ENCODE measurements around the gene LUM.
"Not testable (repeated sequence)": the region's sequence is repeated elsewhere in the genome, so short reads cannot be mapped to it uniquely, and the experiment has no call there.

LUM gene

GRCh38 chr12:91109581-91110310, 1.5 kb downstream of the LUM start:
- DNase-seq (ENCODE audit: low read depth): no peak

- DNase-seq (ENCODE audit: low read depth): peak; percentile 60
These were observed 2.1 kb downstream of the LUM start for GRCh38 chr12:91109148-91109564.

- DNase-seq (ENCODE audit: low read depth): no peak
These were observed 3.0 kb downstream of the LUM start for GRCh38 chr12:91108196-91108755.

GRCh38 chr12:91106283-91106682, 5.0 kb downstream of the LUM start:
- no peak for DNase-seq (ENCODE audit: low read depth)

GRCh38 chr12:91105807-91106206, 5.5 kb downstream of the LUM start:
- DNase-seq (ENCODE audit: low read depth): no peak

- no peak for DNase-seq (ENCODE audit: low read depth)
These were observed 6.4 kb downstream of the LUM start for GRCh38 chr12:91104812-91105466.

GRCh38 chr12:91103624-91104023, 7.7 kb downstream of the LUM start:
- no peak for DNase-seq (ENCODE audit: low read depth)

- no peak for DNase-seq (ENCODE audit: low read depth)
These were observed 8.2 kb downstream of the LUM start for GRCh38 chr12:91103101-91103500.

GRCh38 chr12:91100906-91101305, 10.4 kb downstream of the LUM start:
- peak; percentile 36 for DNase-seq (ENCODE audit: low read depth)

- DNase-seq (ENCODE audit: low read depth): no peak
These were observed 11.5 kb downstream of the LUM start for GRCh38 chr12:91099836-91100235.

GRCh38 chr12:91099341-91099740, 12.0 kb downstream of the LUM start:
- DNase-seq (ENCODE audit: low read depth): no peak

GRCh38 chr12:91098941-91099340, 12.4 kb downstream of the LUM start:
- peak; percentile 92 for DNase-seq (ENCODE audit: low read depth)

- no peak for DNase-seq (ENCODE audit: low read depth)
These were observed 12.8 kb downstream of the LUM start for GRCh38 chr12:91098461-91098860.

GRCh38 chr12:91094957-91095356, 16.3 kb downstream of the LUM start:
- DNase-seq (ENCODE audit: low read depth): no peak

- DNase-seq (ENCODE audit: low read depth): no peak
These were observed 17.1 kb downstream of the LUM start for GRCh38 chr12:91094032-91094662.

GRCh38 chr12:91093341-91093740, 18.0 kb downstream of the LUM start:
- DNase-seq (ENCODE audit: low read depth): no peak

GRCh38 chr12:91091916-91092715, 19.2 kb downstream of the LUM start:
- no peak for DNase-seq (ENCODE audit: low read depth)

GRCh38 chr12:91089953-91090352, 21.3 kb downstream of the LUM start:
- not testable (repeated sequence) for DNase-seq (ENCODE audit: low read depth)

GRCh38 chr12:91080041-91080440, 31.3 kb downstream of the LUM start:
- DNase-seq (ENCODE audit: low read depth): no peak

- DNase-seq (ENCODE audit: low read depth): no peak
These were observed 32.8 kb downstream of the LUM start for GRCh38 chr12:91078501-91078900.

- no peak for DNase-seq (ENCODE audit: low read depth)
These were observed 33.9 kb downstream of the LUM start for GRCh38 chr12:91077228-91077954.

Measured in non-pigmented ciliary epithelial cell (primary cell).